WTC11 (cell line): ENCODE results near the gene PMIS2.

Experiments used
- CTCF ChIP-seq: fragments of 200-600 bp; IDR thresholded peaks from 2 replicates; pipeline ENCODE4 v1.8.0; 2022; ENCODE audit warnings: antibody characterized with exemption
- ZNF317 ChIP-seq: sonication (generic); formaldehyde crosslinking; IDR thresholded peaks from 2 replicates; pipeline ENCODE4 v1.8.1; 2023; ENCODE audit warnings: low read depth, mild to moderate bottlenecking, moderate library complexity, missing genetic modification reagents, borderline replicate concordance

DNA sequence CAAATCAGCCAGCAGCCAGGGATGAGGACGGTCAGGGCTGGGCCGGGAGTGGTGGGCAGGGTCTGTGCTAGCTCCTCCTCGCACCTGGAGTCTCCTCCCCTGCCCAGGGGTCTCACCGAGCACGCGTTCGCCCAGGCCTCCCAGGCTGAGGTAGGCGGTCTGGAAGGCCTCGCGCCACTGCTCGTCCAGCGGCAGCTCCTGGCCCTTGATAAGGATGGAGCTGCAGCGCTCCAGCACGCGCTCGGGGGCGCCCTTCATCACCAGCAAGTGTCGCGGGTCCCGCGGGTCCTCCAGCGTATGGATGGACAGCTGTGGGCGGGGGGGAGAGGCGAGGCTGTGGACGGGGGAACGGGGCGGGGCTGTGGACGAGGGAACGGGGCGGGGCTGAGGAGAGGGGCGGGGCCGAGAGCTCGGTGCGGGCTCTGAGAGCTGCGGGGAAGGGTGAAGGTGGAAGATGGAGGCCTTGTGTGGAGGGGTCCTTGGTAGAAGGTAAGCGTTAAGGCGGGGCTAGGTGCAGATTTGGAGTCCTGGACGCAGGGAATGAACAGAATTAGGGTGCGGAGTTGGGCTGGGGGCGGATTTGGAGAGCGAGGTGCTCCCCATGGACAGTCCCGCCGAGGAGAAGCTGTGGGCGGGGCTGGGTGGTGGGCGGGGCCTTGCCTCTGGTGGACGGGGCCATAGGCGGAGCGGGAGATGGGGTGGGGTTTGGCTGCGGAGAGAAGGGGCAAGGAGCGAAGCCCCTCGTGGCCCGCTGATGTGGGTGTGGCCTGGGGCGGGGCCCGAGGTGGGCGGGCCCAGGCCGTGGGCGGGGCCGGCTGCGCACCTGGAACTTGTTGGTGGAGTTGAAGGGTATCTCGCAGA lies 28.2 kb upstream of the PMIS2 start:
- TF ChIP-seq CTCF (no peak), ZNF317 (CRISPR knock-in tag) (no peak)
